IMR-90 (cell line): ENCODE results near the gene TGFBI. TPM values are rescaled to one million over a fixed set of nuclear protein-coding genes. Genes with fewer than 3 reads are reported as not detected.
A peak's percentile ranks its signal among the peaks of the same experiment; 100 is the strongest.

Experiments
- ATAC-seq: fragments of 200-7000 bp; cut with Tn5 transposase; 2 replicates; pipeline ENCODE4 v1.9.1; 2020; ENCODE audit warnings: low read depth, mild to moderate bottlenecking, moderate library complexity
- BruUV-seq: library from RNA; stranded (reverse); fragments of 400-500 nt; replicated peaks from 2 replicates; lab custom pipeline; 2021; lab: Mats Ljungman, UMichigan
- CTCF ChIA-PET: fragments of 300-600 bp; formaldehyde crosslinking; extraction: SDS; loops from one replicate; lab custom pipeline; 2021; ENCODE audit warnings: antibody characterized with exemption; lab: Yijun Ruan, JAX
- POLR2A ChIA-PET: fragments of 300-600 bp; sonication (Branson Sonifier 250); formaldehyde crosslinking; loops from one replicate; lab custom pipeline; 2022; ENCODE audit warnings: antibody characterized with exemption; ENCODE audit not compliant: unreplicated experiment; lab: Charles Lee
- DNase-seq: peaks from one replicate; pipeline ENCODE4 v3.0.0; 2013
- H2AFZ ChIP-seq: replicated peaks from 2 replicates; pipeline ENCODE3; 2013; ENCODE audit warnings: low read length, mild to moderate bottlenecking; ENCODE audit not compliant: poor library complexity
- H2AK5ac ChIP-seq: 2 replicates; pipeline ENCODE4 v1.6.1; 2013; ENCODE audit warnings: low read depth, low read length, inconsistent platforms
- H2AK9ac ChIP-seq: replicated peaks from 2 replicates; pipeline ENCODE3; 2013; ENCODE audit warnings: mild to moderate bottlenecking, low read depth, low read length, moderate library complexity; ENCODE audit not compliant: poor library complexity
- H2BK120ac ChIP-seq: 2 replicates; pipeline ENCODE4 v1.6.1; 2013; ENCODE audit warnings: low read depth, low read length, inconsistent platforms
- H2BK15ac ChIP-seq: 3 replicates; pipeline ENCODE4 v1.6.1; 2013; ENCODE audit warnings: low read depth, low read length, inconsistent platforms
- H2BK20ac ChIP-seq: 2 replicates; pipeline ENCODE4 v1.6.1; 2013; ENCODE audit warnings: low read depth, mild to moderate bottlenecking, inconsistent platforms, low read length, moderate library complexity
- H2BK5ac ChIP-seq: 2 replicates; pipeline ENCODE4 v1.6.1; 2013; ENCODE audit warnings: mild to moderate bottlenecking, low read depth, low read length, inconsistent platforms; ENCODE audit not compliant: poor library complexity, severe bottlenecking
- H3K14ac ChIP-seq: replicated peaks from 2 replicates; pipeline ENCODE4 v1.6.1; 2013; ENCODE audit warnings: low read depth, low read length, inconsistent platforms
- H3K18ac ChIP-seq: 2 replicates; pipeline ENCODE4 v1.6.1; 2013; ENCODE audit warnings: low read depth, low read length, control low read depth
- H3K23ac ChIP-seq: 2 replicates; pipeline ENCODE4 v1.6.1; 2013; ENCODE audit warnings: low read depth, low read length, inconsistent platforms
- H3K27ac ChIP-seq: 2 replicates; pipeline ENCODE4 v1.5.1; 2013; ENCODE audit warnings: mild to moderate bottlenecking, control low read depth, low read length; ENCODE audit not compliant: insufficient read depth
- H3K27me3 ChIP-seq: 2 replicates; pipeline ENCODE4 v1.6.1; 2013; ENCODE audit warnings: low read length; ENCODE audit not compliant: control insufficient read depth, insufficient read depth
- H3K36me3 ChIP-seq: 2 replicates; pipeline ENCODE4 v1.6.1; 2013; ENCODE audit warnings: low read length, mixed read lengths; ENCODE audit not compliant: control insufficient read depth, insufficient read depth
- H3K4ac ChIP-seq: 2 replicates; pipeline ENCODE4 v1.6.1; 2013; ENCODE audit warnings: low read depth, low read length, inconsistent platforms
- H3K4me1 ChIP-seq: 2 replicates; pipeline ENCODE4 v1.6.1; 2013; ENCODE audit warnings: low read length, mixed read lengths; ENCODE audit not compliant: control insufficient read depth, insufficient read depth
- H3K4me2 ChIP-seq: 2 replicates; pipeline ENCODE4 v1.6.1; 2013; ENCODE audit warnings: low read depth, mild to moderate bottlenecking, control low read depth, low read length, moderate library complexity
- H3K4me3 ChIP-seq: 2 replicates; pipeline ENCODE4 v1.5.1; 2013; ENCODE audit warnings: low read depth, mild to moderate bottlenecking, control low read depth, low read length, moderate library complexity; ENCODE audit not compliant: insufficient read depth
- H3K56ac ChIP-seq: 2 replicates; pipeline ENCODE4 v1.6.1; 2013; ENCODE audit warnings: low read length, inconsistent platforms; ENCODE audit not compliant: insufficient read depth; ENCODE audit errors: extremely low read depth
- H3K79me1 ChIP-seq, 2 experiments: 2 replicates each; pipeline ENCODE4 v1.6.1; 2013; ENCODE audit warnings: low read length in 2 of 2, inconsistent platforms in 1 of 2, low read depth in 1 of 2
- H3K9ac ChIP-seq: 2 replicates; pipeline ENCODE4 v1.6.1; 2013; ENCODE audit warnings: low read depth, low read length, control low read depth
- H3K9me1 ChIP-seq: 2 replicates; pipeline ENCODE4 v1.6.1; 2013; ENCODE audit warnings: low read length, inconsistent platforms; ENCODE audit not compliant: insufficient read depth
- H3K9me3 ChIP-seq: 2 replicates; pipeline ENCODE4 v1.6.1; 2013; ENCODE audit warnings: low read length; ENCODE audit not compliant: control insufficient read depth, insufficient read depth
- H4K20me1 ChIP-seq: 2 replicates; pipeline ENCODE4 v1.6.1; 2013; ENCODE audit warnings: low read length, inconsistent platforms; ENCODE audit not compliant: insufficient read depth
- H4K5ac ChIP-seq: 2 replicates; pipeline ENCODE4 v1.6.1; 2013; ENCODE audit warnings: mild to moderate bottlenecking, low read depth, low read length, control low read depth
- H4K8ac ChIP-seq, 2 experiments: 2 replicates each; pipeline ENCODE4 v1.6.1; 2013; ENCODE audit warnings: low read depth in 2 of 2, low read length in 2 of 2, control low read depth in 1 of 2, inconsistent platforms in 1 of 2
- H4K91ac ChIP-seq: 2 replicates; pipeline ENCODE4 v1.6.1; 2013; ENCODE audit warnings: low read depth, low read length, inconsistent platforms; ENCODE audit not compliant: insufficient read depth
- BHLHE40 ChIP-seq: fragments of 150-350 bp; IDR thresholded peaks from 2 replicates; pipeline ENCODE4 v1.6.1; 2016; ENCODE audit warnings: mild to moderate bottlenecking, low read depth, low read length
- CHD1 ChIP-seq: IDR thresholded peaks from 2 replicates; pipeline ENCODE4 v1.6.1; 2012; ENCODE audit warnings: low read depth, low read length, improper control_type of control experiment
- FOS ChIP-seq: fragments of 150-350 bp; IDR thresholded peaks from 2 replicates; pipeline ENCODE4 v1.6.1; 2016; ENCODE audit warnings: low read depth, low read length
- MAZ ChIP-seq: IDR thresholded peaks from 2 replicates; pipeline ENCODE4 v1.6.1; 2012; ENCODE audit warnings: low read depth, mild to moderate bottlenecking, low read length, improper control_type of control experiment, moderate library complexity, borderline replicate concordance
- MXI1 ChIP-seq: IDR thresholded peaks from 2 replicates; pipeline ENCODE4 v1.6.1; 2012; ENCODE audit warnings: low read depth, mild to moderate bottlenecking, low read length, moderate library complexity, borderline replicate concordance
- POLR2A ChIP-seq: IDR thresholded peaks from 2 replicates; pipeline ENCODE4 v1.6.1; 2012; ENCODE audit warnings: mild to moderate bottlenecking, low read depth, low read length
- RCOR1 ChIP-seq: IDR thresholded peaks from 2 replicates; pipeline ENCODE4 v1.6.1; 2012; ENCODE audit warnings: mild to moderate bottlenecking, low read length, improper control_type of control experiment; ENCODE audit not compliant: insufficient replicate concordance
- USF2 ChIP-seq: fragments of 150-350 bp; IDR thresholded peaks from 2 replicates; pipeline ENCODE4 v1.6.1; 2017; ENCODE audit warnings: mild to moderate bottlenecking, antibody characterized with exemption, low read length, low read depth
- WGBS, 2 experiments: methylation state at CpG; one replicate each; pipeline versions ENCODE4 v1.1.5 to v1.1.7; 2013; ENCODE audit warnings: missing lambda C conversion rate in 2 of 2; ENCODE audit not compliant: insufficient read length in 1 of 2; ENCODE audit errors: extremely low coverage in 2 of 2; 5-methylcytosine and 5-hydroxymethylcytosine counted together
- dilution Hi-C: fragments of 300-500 bp; cut with HindIII; formaldehyde crosslinking; loops from one replicate; pipeline ENCODE4 v1.14.3; 2018; ENCODE audit warnings: low sequenced_read_pairs; ENCODE audit not compliant: unreplicated experiment
- in situ Hi-C: fragments of 300-500 bp; cut with MboI; formaldehyde crosslinking; loops from 3 replicates; pipeline ENCODE4 v1.14.3; 2019; ENCODE audit warnings: low sequenced_read_pairs, inconsistent platforms, mixed read lengths
- intact Hi-C: fragments of 100-400 bp; cut with micrococcal nuclease; formaldehyde crosslinking; loops from 2 replicates; pipeline ENCODE4 v1.10.0; 2022
- polyA plus RNA-seq, 3 experiments: library from polyadenylated mRNA; depleted of rRNA; stranded (reverse); fragments of >200 nt; gene quantifications; 2 replicates each; pipeline ENCODE4 v1.2.3, GENCODE V29; 2012; ENCODE audit warnings: low replicate concordance in 1 of 3
- total RNA-seq: library from RNA; depleted of rRNA; stranded (reverse); fragments of >200 nt; gene quantifications from 2 replicates; pipeline ENCODE4 v1.2.3, GENCODE V29; 2012

Gene TGFBI
- total and polyA plus RNA-seq, 2 of the 4 experiments (the other 2 are of a cell fraction), result 618 to 1,551 TPM

DNA sequence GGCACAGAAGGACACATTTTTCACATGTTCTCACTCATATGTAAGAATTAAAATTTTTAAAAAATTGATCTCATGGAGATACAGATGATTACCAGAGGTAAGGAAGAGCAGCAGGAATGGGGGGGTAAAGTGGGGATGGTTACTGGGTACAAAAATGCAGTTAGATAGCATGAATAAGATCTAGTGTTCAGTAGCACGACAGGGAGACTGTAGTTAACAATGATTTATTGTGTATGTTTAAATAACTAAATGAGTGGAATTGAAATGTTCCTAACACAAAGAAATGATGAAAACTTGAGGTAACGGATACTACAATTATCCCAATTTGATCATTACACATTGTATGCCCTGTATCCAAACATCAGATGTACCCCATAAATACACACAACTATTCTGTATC, 15.2 kb upstream of the TGFBI start:
- CTCF ChIA-PET, result interaction anchor here (0.6 kb wide), 1 partner anchor 34 kb away, joined by 3 read pairs; no protein-coding TSS in a partner anchor
- no peak overlapping the region for H3K4me3 ChIP-seq
- no peak overlapping the region for H4K5ac ChIP-seq
- no peak for TF ChIP-seq FOS
- TF ChIP-seq POLR2A, result no peak
- no peak for TF ChIP-seq RCOR1
- TF ChIP-seq MXI1, result no peak
- TF ChIP-seq CHD1, result no peak
- no peak for TF ChIP-seq MAZ
- TF ChIP-seq BHLHE40, result no peak
- TF ChIP-seq USF2, result no peak
- H2BK15ac ChIP-seq, result no peak overlapping the region; the same call in 2 of the 3 replicates
- WGBS, 2 experiments, result no CpG with 5 or more reads among the region's 2 CpGs
- 0 out of 2 replicates have a peak overlapping the region, but pooled peaks have one; percentile 53 for H4K91ac ChIP-seq
- H4K8ac ChIP-seq, result 0 out of 4 replicates have a peak overlapping the region, but pooled peaks of 1 of the 2 experiments have one; percentile 20
- H3K14ac ChIP-seq, result no peak overlapping the region
- peak overlapping the region; percentile 27; the same call in 1 of the 2 replicates for H3K18ac ChIP-seq
- no peak overlapping the region for H2AK9ac ChIP-seq
- no peaks in the 10 kb centered on the region for H3K9me3 ChIP-seq
- ATAC-seq, result no peak
- peak overlapping the region; percentile 33; the same call in 1 of the 2 replicates for H3K4ac ChIP-seq
- no peak overlapping the region for H2AK5ac ChIP-seq
- BruUV-seq, result no TSS peak
- no peak overlapping the region for H3K9ac ChIP-seq
- no peak for DNase-seq
- POLR2A ChIA-PET, result no interaction called here
- peak overlapping the region; percentile 5; the same call in 1 of the 2 replicates for H3K27ac ChIP-seq
- H2BK120ac ChIP-seq, result peak overlapping the region; percentile 78
- H3K56ac ChIP-seq, result no peak overlapping the region
- H2BK20ac ChIP-seq, result no peak overlapping the region; the same call in 1 of the 2 replicates
- H4K20me1 ChIP-seq, result no peaks in the 10 kb centered on the region
- in situ Hi-C loops (no loop called here), intact Hi-C loops (no loop called here), dilution Hi-C loops (no loop called here)
- H3K27me3 ChIP-seq, result no peaks in the 10 kb centered on the region
- H3K79me1 ChIP-seq, result peaks cover 0 to 10% of the 10 kb centered on the region in 2 experiments; a peak in 2 of 4 replicates
- H2BK5ac ChIP-seq, result no peak overlapping the region
- no peaks in the 10 kb centered on the region for H3K36me3 ChIP-seq
- H2AFZ ChIP-seq, result no peak overlapping the region
- H3K4me2 ChIP-seq, result no peak overlapping the region
- peaks cover 15% of the 10 kb centered on the region for H3K9me1 ChIP-seq
- no peak overlapping the region for H3K23ac ChIP-seq
- H3K4me1 ChIP-seq, result peaks cover 24% of the 10 kb centered on the region
